SK-N-SH (cell line): ENCODE measurements around the gene SNRPA1.

Source experiments
- EP300 ChIP-seq, 2 experiments: IDR thresholded peaks; 2 replicates each; pipeline versions ENCODE4 v1.4.0 to v1.6.1; 2012; ENCODE audit warnings: borderline replicate concordance in 1 of 2, low read depth in 1 of 2, low read length in 1 of 2
- FOXJ3 ChIP-seq: sonication (generic); formaldehyde crosslinking; IDR thresholded peaks from 2 replicates; pipeline ENCODE4 v1.5.1; 2020; ENCODE audit warnings: mild to moderate bottlenecking, missing genetic modification reagents
- JUND ChIP-seq: IDR thresholded peaks from 2 replicates; pipeline ENCODE4 v1.4.0; 2012
- RXRA ChIP-seq: IDR thresholded peaks from 2 replicates; pipeline ENCODE4 v1.4.0; 2012; ENCODE audit warnings: low read depth, mild to moderate bottlenecking, borderline replicate concordance
- YY1 ChIP-seq: IDR thresholded peaks from 2 replicates; pipeline ENCODE4 v1.4.0; 2012; ENCODE audit warnings: low read depth, mild to moderate bottlenecking
- TF ChIP-seq, protein P1 (sequence below): fragments of 200-600 bp; sonication (generic); IDR thresholded peaks from 2 replicates; pipeline ENCODE4 v1.6.1; 2017; ENCODE audit warnings: antibody characterized with exemption, mild to moderate bottlenecking, moderate library complexity
- TF ChIP-seq, protein P2 (sequence below): IDR thresholded peaks from 2 replicates; pipeline ENCODE4 v1.4.0; 2012; ENCODE audit warnings: low read depth
- TF ChIP-seq, protein P3 (sequence below): IDR thresholded peaks from 2 replicates; pipeline ENCODE4 v1.6.1; 2012; ENCODE audit warnings: mild to moderate bottlenecking, low read depth, low read length, moderate library complexity

DNA sequence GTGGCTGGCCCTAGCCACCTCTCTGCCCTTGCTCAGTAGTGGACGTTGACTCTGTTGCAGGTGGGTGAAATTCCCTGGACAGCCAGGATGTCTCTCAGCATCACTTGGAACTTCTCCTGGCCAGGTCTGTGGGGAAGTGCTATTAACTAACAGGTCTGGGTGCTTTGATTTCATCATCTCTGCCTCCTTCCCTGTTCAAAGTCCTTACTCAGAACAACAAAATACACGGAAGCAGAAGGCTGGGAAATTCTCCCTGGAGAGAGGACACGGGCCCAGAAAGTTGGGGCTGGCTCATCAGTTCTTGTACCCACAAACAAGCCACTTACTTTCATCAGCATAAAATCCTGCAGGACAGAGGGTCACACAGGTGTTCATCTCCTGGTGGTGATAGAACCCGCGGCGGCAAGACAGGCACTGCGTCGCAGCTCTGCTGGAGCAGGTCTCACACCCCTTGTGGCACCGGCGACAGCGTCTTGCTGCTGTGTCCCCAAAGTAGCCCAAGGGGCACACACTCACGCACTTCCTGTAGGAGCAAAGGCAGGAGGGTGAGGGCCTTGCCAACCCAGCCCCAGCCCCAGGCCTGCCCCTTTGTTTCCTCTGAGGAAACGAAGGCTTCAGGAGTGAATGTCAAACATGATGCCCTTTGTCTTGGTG, 29.6 kb upstream of the SNRPA1 start:
- no peak for TF ChIP-seq EP300 (IDR thresholded peaks at IDR 0.05; ENCODE audit: borderline replicate concordance in 1 of 2, low read depth in 1 of 2, low read length in 1 of 2)
- TF ChIP-seq FOXJ3 (CRISPR knock-in tag) = no peak
- no peak for TF ChIP-seq JUND
- TF ChIP-seq, protein P1, sequence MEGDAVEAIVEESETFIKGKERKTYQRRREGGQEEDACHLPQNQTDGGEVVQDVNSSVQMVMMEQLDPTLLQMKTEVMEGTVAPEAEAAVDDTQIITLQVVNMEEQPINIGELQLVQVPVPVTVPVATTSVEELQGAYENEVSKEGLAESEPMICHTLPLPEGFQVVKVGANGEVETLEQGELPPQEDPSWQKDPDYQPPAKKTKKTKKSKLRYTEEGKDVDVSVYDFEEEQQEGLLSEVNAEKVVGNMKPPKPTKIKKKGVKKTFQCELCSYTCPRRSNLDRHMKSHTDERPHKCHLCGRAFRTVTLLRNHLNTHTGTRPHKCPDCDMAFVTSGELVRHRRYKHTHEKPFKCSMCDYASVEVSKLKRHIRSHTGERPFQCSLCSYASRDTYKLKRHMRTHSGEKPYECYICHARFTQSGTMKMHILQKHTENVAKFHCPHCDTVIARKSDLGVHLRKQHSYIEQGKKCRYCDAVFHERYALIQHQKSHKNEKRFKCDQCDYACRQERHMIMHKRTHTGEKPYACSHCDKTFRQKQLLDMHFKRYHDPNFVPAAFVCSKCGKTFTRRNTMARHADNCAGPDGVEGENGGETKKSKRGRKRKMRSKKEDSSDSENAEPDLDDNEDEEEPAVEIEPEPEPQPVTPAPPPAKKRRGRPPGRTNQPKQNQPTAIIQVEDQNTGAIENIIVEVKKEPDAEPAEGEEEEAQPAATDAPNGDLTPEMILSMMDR = no peak
- TF ChIP-seq, protein P2, sequence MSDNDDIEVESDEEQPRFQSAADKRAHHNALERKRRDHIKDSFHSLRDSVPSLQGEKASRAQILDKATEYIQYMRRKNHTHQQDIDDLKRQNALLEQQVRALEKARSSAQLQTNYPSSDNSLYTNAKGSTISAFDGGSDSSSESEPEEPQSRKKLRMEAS = no peak
- TF ChIP-seq RXRA = no peak
- no peak for TF ChIP-seq YY1
- TF ChIP-seq, protein P3, sequence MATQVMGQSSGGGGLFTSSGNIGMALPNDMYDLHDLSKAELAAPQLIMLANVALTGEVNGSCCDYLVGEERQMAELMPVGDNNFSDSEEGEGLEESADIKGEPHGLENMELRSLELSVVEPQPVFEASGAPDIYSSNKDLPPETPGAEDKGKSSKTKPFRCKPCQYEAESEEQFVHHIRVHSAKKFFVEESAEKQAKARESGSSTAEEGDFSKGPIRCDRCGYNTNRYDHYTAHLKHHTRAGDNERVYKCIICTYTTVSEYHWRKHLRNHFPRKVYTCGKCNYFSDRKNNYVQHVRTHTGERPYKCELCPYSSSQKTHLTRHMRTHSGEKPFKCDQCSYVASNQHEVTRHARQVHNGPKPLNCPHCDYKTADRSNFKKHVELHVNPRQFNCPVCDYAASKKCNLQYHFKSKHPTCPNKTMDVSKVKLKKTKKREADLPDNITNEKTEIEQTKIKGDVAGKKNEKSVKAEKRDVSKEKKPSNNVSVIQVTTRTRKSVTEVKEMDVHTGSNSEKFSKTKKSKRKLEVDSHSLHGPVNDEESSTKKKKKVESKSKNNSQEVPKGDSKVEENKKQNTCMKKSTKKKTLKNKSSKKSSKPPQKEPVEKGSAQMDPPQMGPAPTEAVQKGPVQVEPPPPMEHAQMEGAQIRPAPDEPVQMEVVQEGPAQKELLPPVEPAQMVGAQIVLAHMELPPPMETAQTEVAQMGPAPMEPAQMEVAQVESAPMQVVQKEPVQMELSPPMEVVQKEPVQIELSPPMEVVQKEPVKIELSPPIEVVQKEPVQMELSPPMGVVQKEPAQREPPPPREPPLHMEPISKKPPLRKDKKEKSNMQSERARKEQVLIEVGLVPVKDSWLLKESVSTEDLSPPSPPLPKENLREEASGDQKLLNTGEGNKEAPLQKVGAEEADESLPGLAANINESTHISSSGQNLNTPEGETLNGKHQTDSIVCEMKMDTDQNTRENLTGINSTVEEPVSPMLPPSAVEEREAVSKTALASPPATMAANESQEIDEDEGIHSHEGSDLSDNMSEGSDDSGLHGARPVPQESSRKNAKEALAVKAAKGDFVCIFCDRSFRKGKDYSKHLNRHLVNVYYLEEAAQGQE = no peak
